Hematopoietic multipotent progenitor cell (in vitro differentiated cells): ENCODE data around the gene HSBP1L1. TPM values are rescaled to one million over a fixed set of nuclear protein-coding genes. Genes with fewer than 3 reads are reported as not detected.

Source experiments
- DNase-seq, 3 donors: peaks; one replicate each; pipeline ENCODE4 v3.0.0-alpha.2; 2011 to 2015; ENCODE audit warnings: low read depth in 2 of 3, low spot score in 2 of 3
- total RNA-seq: library from RNA; depleted of rRNA; stranded (reverse); fragments of >200 nt; gene quantifications from one replicate; pipeline ENCODE4 v1.2.3, GENCODE V29; 2012

Gene HSBP1L1
- total RNA-seq, 1 donor, result 6.2 TPM

DNA sequence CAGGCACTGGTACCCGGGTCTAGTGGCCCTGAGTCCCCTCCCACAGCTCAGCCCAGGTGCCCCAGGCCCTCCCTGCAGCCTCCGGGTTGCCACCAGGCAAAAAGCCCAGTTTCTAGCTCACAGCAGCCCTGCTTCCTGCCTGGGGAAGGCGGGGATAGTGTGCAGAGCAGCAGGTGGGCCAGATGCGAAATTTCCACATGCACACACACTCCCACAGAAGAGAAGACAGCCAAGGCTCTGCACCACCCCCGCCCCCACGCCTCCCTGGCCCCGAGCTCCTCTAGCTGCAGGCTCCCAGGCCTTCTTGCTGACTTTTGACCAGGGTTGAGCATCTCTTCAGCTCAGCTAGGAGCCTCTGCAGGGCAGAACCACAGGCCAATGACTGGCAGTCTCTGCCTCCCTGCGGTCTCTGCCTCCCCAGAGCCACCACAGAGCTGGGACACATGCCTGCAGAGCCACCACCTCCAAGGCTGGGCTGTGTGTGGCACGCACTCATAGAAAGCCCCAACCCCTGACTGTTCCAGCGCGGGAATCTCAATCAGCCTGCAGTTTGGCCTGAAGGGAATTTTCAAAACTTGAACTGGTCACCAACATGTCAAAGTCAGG is 20.2 kb upstream of the HSBP1L1 start:
- peak in 2 of 3 donors; percentile 52 to 70 for DNase-seq

DNA sequence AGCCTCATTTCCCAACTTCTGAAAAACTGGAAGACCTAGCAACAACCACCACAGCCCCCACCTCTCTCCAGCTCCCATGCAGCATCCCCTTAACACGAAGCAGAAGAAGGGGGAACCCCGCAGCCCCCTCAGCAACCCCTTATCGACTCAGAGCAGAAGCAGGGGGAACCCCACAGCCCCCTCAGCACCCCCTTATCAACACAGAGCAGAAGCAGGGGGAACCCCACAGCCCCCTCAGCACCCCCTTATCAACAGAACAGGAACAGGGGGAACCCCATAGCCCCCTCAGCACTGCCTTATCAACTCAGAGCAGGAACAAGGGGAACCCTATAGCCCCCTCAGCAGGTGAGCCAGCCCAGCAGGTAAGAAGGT is 19.7 kb upstream of the HSBP1L1 start:
- DNase-seq, result peak in 2 of 3 donors; percentile 84 to 95

DNA sequence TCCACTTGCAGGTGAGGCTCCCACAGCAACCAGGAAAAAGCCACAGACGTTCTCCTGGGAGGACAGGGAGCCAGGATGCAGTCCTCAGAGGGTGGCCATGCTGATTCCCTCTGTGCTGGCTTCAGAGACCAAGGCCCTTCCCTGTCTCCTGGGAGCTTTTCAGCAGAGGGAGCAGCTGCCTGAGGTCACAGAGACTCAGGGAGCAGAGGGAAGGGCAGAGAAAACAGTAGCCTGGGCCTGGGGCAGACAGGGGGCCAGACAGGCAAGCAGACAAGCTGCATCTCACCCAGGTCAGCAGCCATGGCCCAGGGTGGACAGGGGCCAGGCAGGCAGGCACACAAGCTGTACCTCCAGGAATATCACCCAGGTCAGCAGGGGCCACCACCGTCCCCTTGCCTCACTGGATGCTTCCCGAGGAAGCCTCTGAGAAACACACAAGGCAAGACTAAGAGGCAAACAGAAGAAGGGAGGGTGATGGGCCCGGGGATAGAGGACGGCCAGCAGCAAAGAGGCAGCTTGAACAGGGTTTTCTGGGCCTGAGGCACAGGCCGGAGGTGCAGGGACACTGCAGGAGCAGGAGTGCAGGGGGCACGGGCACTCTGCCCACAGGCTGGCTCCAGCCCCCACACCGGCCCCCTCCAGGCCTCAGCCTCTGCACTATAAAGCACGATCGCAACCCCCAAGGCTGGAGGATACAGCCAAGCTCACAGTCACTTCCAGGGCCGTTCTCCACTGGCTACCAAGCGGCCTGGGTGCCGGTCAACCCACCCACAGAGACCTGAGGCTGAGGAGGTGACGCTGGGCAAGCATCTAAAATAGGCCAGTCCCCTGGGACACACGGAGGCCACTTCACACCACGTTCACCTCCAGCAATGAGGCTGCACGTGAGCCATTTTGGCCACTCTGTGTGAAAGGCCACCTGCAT is 19.1 kb upstream of the HSBP1L1 start:
- DNase-seq, result no peak

DNA sequence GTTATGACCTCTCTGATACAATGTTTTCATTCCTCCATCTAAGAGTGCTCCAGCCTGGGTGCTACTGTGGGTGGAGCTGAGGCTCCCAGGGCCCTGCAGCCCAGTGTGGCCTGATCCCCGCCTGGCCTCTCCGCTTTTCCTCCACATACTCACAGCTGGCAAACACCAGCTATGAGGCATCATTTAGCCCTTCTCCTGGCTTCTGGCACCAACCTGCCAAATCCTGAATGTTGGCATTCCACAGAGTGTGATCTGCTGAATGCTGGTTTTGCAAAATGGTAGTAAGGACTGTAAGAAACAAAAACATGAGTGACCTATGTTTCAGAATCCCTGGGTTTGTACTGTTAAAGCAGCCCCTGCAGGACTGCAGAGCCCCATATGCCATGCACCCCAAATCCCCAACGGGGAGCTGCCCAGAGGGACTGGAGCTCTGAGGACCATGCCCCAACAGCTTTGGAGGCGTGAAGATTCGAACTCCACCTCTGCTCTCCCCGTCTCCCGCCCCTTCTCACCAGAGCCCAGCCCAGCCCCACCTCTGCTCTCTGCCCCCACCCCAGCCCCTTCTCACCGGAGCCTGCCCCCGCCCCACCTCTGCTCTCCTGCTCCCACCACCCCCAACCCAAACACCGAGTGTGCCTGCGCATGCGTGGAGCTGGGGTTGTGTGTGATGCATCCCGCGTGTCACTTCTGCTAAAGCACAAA is 17.2 kb upstream of the HSBP1L1 start:
- no peak for DNase-seq

DNA sequence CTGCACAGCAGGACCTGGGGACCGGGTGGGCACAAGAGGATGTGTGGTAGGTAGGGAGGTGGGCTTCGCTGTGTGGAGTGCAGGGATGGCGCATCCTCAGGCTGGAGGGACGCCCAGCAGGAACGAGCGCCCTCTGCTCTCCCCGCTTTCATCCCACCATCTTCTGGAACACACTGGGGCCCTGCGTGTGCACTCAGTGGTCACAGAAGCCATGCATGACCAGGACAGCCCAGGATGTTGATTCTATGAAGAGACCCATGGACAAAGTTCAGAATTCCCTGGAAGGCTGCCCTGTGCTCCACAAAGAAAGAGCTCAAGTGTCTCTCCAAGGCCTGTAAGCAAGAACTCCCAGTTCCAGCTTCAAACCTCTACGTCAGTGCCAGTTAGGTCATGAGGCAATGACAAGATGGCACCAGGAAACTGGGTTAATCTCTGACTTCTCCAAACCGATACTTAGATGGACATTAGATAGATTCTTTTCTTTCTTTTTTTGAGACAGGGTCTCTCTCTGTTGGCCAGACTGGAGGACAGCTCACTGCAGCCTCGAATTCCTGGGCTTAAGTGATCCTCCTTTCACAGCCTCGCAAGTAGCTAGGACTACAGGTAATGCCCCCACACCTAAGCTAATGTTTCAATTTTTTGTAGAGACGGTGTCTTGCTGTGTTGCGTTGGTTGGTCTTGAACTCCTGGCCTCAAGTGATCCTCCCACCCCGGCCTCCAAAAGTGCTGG is 16.4 kb upstream of the HSBP1L1 start:
- no peak for DNase-seq

DNA sequence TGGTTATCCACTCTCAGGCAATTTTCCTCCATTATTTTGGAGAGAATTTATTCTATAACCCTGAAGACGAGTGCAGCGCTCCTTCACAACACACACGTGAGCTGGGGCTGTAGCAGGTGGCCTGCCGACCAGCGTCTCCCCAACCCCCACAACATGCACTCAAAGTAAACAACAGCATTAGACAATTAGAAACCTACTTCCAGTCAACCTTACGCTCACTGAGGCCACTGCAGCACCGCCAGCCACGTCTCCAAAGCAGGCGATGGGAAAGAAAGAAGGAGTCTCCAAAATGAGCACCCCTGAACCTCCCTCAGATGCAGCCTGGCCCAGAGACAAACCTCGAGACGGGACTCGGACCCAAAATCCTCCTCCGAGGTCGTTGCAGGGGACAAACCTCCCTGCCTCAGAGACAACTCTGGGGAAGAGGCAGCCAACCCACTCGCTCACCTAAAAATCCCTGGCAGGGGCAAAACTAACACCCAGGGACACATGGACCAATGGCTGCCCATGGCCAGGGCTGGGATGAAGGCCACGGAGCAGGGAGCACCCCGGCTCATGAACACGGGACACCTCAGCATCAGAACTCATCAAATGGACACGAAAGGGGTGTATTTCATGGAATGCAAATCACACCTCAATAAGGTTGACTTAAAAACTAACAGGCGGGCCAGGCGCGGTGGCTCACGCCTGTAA is 15.6 kb upstream of the HSBP1L1 start:
- DNase-seq, result no peak

DNA sequence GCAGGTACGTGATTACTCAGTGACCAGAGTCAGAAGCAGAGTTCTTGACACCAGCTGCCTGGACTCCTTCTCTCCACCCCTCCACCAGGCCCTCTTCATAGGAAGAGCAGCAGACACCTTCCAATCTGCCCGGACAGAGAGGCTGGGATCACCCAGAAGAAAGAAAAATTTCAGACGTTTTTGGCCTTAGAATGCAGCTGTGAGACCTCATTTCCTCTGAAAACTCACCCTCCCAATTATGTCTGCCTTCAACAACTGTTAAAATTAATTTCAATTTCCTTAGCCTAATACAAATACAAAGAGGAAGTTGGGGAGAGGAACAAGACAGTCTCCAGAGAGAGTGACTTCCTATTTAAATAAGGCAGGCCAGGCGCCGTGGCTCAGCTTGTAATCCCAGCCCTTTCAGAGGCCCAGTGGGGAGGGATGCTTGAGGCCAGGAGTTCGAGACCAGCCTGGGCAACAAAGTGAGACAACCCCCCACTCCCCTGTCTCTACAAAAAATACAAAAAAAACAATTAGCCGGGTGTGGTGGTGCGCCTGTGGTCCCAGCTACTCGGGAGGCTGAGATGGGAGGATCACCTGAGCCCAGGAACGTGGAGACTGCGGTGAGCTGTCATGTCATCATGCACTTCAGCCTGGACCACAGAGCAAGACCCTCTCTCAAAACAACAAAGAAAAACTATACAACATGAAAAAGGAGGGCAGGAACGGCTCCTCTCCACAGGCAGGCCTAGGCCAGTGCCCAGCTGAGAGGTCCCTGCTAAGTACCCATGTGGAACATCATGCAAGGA is 14.6 kb upstream of the HSBP1L1 start:
- peak in 2 of 3 donors; percentile 64 to 88 for DNase-seq

DNA sequence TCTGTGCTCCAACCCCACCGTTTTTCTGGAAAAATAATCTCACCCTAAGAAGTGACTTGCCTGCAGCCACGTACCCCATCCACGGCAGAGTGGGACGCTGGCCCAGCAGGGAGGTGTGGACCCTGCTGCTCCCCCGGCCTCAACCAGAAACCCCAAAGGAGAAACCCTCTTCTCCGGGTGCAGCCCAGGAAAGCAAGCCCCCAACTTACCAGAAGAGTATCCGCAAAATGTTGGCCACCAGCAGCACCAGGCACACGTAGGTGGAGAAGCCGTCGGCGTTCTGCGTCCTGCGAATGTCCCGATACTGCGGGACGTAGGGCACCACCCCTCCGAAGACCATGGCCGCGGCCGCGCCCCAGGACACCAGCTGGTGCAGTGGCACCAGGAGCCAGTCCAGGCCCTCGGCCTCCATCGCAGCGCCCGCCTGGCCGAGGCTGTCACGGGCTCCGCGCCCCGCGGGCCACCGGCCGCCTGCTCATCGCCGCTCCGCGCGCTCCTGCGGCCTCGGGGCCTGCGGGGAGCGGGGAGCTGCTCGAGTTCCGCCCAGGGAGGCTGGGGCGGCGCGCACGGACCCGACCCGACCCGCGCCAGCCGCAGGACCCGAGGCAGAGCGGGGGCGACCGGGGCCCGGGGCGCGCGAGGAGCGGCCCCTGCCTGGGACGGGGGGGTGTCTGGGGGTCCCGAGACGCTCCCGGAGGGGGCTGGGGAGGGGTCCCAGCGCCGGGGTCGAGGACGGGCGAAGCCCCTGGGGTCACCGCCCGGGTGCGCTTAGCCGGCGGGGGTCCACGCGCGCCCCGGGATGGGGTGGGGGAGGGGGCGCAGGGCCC is 13.7 kb upstream of the HSBP1L1 start:
- peak in 1 of 3 donors; percentile 39 for DNase-seq

DNA sequence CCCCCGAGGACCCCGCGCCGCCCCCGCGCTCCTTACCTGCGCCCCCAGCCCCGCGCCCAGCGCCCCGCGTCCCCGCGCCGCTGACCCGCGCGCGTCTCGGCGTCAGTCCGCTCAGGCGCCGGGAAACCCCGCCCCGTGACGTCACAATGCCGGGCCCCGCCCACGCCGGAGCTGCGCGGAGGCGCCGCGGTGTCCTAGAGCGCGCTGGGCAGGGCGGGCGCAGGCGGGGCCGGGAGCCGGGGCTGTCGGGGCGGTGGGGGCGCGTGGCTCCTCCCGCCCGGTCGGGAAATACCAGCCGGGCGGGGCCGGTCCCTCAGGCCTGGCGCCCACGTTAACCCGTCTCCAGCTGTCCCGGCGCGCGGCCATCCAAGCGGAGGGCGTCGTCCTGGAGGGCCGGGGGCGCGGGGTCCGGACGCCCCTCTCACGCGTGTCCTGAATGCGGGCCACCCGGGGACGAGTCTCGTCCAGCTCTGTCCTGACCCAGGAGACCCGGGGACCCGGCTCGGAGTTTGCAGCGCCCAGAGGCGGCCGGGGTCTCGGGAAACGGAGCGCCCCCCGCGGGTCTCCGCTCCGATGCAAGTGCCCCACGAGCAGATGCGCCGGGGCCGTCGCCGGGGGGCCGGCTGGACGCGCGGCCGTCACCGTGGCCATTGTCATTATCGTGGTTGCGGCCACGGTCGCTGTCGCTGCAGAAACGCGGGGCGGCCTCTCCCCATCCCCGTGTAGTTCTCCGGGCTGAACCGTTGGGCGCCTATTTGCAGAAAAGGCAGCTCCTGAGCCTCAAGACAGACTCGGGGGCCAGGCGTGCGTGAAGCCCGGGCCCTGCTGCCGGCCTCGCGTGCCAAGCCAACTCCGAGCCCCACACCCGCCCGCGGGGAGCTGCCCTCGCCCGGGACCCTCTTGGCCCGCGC is 12.6 kb upstream of the HSBP1L1 start, which contains the start of gene SLC66A2:
Gene SLC66A2, minus strand, starts transcription at position 109 of the 911 bp plus-strand sequence. CDS start 727 bp downstream, outside the sequence.
- DNase-seq, result peak; percentile 83 to 85 (median 85)

DNA sequence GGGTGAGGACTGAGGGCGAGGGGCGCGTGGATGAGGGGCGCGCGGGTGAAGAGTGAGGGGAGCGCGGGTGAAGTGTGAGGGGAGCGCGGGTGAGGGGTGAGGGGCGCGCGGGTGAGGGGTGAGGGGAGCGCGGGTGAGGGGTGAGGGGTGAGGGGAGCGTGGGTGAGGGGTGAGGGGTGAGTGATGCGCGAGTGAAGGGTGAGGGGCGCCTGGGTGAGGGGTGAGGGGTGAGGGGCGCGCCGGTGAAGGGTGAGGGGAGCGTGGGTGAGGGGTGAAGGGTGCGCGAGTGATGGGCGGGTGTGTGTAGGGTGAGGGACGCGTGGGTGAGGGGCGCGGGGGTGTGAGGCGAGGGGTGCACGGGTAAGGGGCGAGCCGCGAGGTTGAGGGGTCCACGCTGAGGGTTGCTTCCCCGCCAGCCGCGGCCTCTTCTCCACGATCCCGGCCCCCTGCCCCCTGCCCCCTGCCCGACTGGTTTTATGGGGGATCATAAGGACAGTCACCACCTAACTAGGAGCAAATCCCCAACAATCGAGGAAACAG is 11.9 kb upstream of the HSBP1L1 start:
- no peak for DNase-seq

DNA sequence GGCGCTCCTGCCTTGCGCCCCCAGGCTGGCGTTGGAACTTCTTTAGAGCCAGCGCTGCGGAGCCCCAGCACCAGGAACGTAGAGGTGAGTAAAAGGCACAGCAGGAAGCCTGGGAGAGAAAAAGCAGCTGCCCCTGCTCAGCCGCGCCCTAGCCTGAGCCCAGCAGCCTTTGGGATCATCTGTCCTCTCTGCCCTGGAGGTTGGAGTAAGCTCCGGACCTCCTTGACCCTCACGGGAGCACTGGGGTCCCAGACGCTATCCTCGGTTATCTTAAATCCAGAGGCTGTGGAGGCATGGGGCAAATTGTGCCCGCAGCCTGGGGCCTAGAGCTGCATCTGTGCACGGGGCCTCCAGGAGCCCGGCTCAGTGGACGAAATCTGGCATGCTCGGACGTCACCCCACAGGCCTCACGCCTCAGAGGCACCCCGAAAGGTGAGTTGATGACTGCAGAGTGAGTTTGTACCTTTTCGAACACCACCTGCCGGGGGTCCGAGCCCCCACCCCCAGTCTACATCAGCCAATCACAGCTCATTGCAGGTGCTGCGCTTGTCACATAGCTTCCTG is 11.4 kb upstream of the HSBP1L1 start:
- no peak for DNase-seq

DNA sequence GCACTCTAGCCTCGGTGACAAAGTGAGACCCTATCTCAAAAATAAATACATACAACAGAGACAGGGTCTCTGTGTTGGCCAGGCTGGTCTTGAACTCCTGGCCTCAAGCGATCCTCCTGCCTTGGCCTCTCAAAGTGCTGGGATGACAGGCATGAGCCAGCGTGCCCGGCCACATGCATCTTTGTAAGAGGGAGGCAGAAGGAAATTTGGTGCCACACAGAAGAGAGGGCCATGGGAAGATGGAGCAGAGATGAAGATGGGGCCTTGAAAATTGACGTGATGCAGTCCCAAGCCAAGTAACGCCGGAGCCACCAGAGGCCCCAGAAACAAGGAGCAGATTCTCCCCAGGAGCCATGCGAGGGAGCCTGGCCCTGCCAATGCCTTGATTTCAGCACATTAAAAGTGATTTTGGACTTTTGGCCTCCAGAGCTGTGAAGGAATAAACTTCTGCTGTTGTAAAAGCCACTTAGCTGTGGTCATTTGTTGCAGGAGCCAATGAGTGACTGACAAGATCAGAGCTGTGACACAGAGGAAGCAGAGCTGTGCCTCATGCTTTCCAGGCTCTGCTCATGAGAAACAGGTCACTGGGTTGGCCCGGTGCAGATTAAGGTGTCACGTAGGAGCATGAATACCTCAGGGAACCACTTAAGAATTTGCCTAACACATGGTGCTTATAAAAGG is 10.3 kb upstream of the HSBP1L1 start:
- DNase-seq, result no peak

DNA sequence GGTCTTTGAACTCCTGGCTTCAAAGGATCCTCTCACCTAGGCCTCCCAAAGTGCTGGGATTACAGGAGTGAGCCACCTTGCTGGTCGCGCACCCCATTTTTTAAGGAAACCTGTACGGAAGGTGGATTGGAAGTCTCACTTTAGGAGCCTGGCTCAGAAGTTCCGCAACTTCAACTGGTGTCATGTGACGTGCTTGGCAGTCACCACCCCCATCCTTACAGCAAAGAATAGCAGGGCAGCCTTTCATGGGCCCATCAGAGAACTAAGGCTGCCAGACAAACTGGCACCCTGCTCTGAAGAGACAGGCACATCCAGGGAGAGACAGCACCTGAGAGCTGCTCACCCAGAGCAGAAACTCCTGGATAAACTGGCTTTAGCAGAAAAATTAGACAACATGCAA is 9.7 kb upstream of the HSBP1L1 start:
- DNase-seq, result no peak

DNA sequence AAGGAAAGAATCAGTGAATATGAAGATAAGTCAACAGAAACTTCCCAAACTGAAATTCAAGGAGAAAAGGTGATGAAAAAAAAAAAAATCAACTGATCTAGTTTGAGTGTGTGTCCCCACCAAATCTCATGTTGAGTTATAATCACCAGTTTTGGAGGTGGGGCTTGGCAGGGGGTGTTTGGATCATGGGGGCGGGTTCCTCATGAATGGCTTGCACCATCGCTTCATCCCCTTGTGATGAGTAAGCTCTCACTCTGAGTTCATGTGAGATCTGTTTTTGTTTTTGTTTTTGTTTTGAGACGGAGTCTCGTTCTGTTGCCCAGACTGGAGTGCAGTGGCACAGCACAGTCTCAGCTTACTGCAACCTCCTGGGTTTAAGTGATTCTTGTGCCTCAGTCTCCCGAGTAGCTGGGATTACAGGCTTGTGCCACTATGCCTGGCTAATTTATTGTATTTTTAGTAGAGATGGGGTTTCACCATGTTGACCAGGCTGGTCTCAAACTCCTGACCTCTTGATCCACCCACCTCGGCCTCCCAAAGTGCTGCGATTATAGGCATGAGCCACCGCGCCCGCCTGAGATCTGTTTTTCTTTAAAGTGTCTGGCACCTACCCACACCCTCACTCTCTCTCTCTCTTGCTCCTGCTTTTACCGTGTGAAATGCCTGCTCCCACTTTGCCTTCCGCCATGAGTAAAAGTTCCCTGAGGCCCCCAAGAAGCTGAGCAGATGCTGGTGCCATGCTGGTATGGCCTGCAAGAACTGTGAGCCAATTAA is 9.0 kb upstream of the HSBP1L1 start:
- no peak for DNase-seq

DNA sequence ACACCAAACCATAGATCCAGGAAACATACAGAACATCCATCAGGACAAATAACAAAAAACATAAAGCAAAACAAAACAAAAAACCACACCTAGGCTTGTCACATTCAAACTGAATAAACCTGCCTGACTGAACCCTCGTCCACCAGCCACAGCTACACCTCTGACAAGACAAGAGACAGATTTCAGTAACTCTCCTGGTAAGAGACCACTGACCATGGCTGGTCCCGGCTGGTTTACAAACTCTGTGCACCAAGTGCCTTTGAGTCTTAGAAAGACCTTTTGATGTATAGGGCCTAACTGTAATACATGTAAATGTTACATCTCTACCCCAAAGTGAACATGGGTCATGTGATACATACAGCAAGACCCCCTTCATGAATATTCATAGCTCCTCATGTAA is 8.2 kb upstream of the HSBP1L1 start:
- DNase-seq, result no peak
